HG03520 (cell line): ENCODE measurements around the gene ZNF143.
"Not testable (repeated sequence)": the region's sequence is repeated elsewhere in the genome, so short reads cannot be mapped to it uniquely, and the experiment has no call there.

Experiments
- ATAC-seq: cut with Tn5 transposase; IDR thresholded peaks from one replicate; pipeline ENCODE4 v1.9.1; 2021; ENCODE audit warnings: mild to moderate bottlenecking, moderate library complexity; ENCODE audit not compliant: unreplicated experiment

ZNF143 gene

DNA sequence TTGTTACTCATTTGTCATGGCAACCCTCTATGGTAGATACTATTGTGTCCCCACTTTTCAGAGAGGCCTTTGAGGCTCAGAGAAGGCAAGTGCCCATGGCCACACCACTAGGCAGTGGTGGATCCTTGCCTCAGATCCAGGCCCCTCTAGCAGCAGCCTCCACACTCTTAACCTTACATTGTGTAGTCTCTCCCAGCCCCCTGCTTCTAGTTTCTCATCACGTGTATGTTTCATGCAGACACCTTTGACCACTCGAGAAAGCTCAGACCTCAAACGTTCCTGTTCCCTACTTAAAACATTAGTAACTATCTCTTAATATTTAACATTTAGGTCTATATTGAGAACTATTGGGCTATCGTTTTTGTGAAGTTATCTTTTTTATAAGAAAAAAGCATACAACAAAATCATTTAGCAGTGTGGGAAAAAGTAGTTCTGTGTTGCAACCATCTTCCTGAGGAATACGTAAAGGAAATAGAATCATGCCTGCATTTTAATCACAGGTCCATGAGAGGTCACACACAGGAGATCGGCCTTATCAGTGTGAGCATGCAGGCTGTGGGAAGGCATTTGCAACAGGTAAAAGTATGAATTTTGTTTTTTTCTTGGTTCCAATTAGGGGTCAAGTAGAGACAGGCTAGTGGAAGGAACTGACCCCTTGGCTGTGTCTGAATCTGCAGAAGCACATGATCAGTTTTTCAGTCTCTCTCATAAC, 35.1 kb downstream of the ZNF143 start:
- ATAC-seq: no peak

DNA sequence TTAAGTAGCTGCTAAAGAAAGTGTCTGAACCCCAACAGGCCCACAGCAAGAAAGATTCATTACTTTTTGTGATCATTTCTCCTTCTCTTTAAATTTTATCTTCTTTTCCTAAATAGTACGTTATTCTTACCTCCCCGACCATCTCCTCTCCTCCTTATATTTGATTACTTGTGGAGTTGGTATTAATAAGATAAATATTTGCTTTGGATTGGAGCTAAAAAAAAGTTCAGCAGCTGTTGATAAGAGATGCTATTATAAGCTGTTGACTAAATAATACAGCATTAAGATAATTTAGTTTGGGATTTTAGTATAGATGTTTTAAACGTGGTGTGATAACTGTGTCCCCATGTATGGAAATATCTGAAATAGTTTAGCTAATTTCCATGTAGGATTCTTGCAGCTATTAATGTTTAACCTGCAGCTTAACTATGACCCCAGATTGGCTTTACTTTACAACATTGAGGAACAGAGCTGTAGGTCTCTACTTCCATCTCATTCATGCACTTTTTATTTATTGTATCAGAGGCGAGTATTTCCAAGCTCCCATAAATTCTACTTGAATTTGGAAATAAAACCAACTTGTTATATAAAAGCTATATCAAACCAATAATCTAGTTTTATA, 37.8 kb downstream of the ZNF143 start:
- ATAC-seq: no peak

DNA sequence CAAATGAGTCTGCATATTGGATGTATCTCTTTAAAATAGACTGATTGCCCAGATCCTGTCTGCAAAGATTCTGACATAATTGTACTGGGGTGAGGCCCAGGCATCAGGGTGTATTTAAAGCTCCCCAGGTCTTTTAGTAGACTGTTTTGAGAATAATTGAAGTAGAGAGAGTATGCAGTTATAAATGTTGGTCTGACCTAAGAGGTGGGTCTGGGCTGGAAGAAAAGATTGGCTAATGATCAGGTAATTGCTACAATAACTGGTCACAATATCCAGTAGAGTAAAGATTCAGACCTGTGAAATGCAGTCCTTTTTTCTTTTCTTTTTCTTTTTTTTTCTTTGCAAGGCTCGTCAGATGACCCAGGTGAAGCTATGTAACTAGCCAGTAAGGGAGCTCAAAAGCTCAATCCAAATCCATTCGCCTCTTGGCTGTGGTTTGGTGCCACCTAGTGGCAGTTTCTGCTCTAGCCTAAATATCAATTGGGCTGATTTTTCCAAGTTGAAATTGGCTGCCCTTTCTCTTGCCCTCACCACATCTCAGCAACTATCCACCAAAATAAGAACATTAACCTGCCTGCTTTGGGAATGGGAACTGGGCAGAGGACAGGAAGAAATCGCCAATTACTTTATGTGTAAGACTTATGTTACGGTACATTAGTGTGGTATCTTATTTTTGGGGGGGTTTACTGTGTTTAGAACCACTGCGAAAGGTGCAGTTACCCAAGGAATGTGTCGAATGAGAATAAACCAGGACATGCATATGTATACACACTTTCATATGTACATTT, 45.9 kb downstream of the ZNF143 start:
- no peak for ATAC-seq

DNA sequence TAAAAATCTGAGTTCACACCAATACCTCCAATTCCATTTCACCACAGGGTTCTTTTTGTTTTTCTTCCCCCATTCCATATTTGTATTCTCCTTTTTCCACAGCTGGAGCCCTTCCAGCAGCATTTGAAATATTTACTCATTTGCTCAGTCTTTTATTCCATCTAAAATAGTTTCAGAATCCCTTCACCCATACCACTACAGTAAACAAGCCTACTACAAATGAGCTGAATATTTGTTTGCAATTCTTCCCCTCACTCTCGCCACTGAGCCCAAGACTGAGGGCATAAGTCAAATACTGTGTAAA, 46.4 kb downstream of the ZNF143 start:
- ATAC-seq: no peak

DNA sequence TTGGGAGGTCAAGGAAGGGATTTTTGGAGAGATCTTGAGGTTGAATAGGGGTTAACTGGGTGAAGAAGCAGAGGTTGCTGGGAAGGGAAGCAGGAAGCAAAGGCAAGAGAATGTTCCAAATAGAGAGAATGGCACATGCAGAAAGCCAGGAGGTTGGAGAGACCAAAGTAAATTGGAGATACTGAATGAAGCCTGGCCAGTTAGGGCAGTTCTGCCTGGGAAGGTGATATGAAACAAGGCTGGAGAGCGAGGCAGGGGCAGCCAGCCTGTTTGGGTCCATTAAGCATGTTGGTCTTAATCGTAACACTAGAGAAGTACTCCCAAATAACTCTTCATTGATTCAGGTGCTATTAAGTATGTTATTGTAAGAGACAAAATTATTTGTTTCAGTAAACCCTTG, 48.2 kb downstream of the ZNF143 start:
- no peak for ATAC-seq

DNA sequence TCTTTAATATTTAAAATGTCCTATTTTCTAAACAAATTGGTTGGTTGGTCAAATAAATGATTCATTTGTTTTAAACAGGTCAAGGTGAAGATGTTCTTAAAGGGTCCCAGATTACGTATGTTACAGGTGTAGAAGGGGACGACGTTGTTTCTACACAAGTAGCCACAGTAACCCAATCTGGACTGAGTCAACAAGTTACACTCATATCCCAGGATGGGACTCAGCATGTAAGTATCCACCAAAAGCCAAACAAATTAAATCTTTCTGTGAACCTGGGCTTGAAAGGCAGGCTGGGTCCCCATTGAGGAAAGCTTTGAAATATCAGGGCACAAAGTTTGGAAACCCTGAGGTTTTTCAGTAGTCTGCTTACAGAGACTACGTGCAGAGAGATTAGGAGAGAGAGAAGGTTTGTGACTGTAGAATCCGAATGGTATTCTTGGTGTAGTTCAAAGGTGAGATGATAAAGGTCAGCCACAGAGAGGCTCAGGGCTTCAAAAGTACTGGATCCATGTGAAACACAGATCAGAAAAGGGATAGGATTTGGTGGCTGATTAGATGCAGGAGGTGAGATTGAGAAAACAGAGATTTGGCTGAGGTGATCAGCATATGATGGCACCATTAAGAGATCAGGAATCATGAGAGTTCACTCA, 51.7 kb downstream of the ZNF143 start:
- ATAC-seq: no peak

DNA sequence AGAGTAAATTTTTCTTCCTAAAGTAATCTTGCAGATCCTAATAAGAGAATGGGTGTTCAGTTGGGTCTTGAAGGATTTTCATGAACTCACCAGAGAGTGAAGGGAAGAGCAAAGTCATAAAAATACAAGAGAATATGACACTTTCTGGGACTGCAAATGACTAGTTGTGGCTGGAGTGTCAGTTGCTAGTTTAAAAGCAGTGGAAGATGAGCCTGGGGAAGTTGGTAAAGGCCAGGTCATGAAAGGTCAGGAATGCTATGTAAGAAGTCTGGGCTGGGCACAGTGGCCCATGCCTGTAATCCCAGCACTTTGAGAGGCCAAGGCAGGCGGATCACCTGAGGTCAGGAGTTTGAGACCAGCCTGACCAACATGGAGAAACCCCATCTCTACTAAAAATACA, 53.8 kb downstream of the ZNF143 start:
- not testable (repeated sequence) for ATAC-seq

DNA sequence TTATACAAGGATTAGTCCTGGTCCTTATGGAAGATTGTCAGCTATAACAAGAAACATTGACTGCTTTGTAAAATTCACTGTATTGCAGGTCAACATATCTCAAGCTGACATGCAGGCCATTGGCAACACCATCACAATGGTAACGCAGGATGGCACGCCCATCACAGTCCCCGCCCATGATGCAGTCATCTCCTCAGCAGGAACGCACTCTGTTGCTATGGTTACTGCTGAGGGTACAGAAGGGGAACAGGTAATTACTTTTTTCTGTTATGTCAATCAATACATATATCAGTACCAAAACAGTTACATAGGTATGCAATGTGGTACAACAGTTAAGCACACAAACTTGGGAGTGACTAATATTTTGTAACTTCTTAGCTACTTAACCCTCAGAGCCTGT, 55.3 kb downstream of the ZNF143 start:
- ATAC-seq: no peak

DNA sequence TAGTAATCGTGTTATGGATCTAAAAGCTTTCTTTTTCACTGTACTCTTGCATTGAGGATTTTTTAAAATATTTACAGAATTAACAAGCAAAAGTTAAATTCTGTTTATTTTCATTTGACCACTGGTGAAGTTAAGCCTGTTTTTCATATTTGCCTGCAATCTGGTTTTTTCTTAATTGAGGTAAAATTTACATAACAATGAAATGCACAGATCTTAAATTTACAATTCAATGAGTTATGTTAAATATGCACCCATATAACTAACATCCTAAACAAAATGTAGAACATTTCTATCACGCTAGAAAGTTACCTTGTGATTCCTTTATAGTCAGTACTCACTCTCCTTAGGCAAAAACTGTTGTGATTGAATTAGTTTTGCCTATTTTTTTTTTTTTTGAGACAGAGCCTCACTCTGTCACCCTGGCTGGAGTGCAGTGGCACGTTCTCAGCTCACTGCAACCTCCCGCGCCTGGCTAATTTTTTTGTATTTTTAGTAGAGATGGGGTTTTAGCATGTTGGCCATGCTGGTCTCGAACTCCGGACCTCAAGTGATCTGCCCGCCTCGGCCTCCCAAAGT, 58.1 kb downstream of the ZNF143 start:
- ATAC-seq: no peak

DNA sequence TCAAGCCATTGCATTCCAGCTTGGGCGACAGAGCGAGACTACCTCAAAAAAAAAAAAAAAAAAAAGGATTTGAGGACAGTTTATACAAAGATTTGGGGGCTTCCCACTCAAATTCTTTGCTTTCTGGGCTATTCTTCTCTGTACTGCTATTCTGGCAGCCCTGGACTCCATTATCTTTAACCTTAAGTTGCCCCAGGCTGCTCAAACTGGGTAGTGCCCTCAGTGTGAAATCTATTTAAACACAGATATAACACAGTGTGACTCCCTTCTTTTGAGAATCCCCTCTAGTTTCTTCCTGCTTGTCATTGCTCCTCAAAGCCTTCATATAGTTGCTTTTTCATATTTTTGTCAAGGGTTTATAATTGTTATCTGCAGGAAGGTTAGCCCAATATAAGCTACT, 63.2 kb downstream of the ZNF143 start:
- ATAC-seq: no peak

DNA sequence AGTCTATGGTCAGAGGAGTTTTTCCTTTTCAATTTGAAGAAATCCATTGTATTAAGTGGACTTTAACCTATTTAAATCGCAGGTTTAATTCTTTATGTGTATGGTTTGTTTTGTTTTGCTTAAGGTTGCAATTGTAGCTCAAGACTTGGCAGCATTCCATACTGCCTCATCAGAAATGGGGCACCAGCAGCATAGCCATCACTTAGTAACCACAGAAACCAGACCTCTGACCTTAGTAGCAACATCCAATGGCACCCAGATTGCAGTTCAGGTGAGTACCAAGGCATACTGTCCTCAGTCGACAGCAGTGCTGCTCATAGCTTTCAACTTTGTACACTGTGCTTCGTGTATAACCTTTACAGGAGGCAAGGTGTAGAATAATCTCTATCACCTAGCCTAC, 64.3 kb downstream of the ZNF143 start:
- ATAC-seq: no peak

DNA sequence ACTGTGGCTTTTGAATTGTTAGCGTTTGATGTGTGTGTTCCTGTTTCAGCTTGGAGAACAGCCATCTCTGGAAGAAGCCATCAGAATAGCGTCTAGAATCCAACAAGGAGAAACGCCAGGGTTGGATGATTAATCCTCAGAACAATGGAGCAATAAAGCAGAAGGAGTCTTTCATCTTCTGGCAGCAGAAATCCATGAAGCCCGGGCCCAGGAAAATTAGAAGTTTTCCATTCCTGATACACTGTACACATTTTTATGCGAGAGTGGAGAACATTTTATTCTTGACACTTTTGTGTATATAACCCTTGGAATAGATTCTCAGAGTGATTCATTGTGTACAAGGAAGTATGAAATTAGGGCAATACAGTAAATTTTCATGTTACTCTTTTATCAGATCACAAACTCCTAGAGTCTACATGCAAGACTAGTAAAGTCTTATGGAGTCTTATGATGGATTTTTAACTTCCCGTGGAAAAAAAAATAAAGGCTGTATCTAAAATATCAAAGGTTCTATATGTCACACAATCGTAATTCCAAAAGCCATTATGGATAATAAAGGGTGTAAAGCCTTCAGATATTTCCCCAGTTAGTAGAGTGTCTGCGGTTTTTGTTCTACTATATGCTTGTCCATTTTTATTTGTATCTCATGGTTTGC, 66.8 kb downstream of the ZNF143 start:
- no peak for ATAC-seq

DNA sequence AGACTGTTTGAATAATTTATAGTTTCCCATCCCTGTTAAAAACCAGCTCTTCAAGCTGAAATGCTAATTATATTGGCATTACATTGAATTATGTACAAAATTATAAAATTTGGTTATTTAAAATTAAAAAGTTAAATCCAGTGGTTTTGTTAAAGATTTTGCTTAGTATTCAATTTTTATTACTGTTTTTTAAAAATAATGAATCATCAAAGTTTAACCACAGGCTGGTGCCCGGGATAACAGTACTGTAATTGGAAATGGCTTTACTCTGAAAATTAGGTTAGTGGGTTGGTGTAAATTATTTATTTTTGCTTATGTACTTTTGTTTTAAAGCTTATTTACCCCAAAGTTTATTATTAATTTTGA, 67.3 kb downstream of the ZNF143 start:
- no peak for ATAC-seq

DNA sequence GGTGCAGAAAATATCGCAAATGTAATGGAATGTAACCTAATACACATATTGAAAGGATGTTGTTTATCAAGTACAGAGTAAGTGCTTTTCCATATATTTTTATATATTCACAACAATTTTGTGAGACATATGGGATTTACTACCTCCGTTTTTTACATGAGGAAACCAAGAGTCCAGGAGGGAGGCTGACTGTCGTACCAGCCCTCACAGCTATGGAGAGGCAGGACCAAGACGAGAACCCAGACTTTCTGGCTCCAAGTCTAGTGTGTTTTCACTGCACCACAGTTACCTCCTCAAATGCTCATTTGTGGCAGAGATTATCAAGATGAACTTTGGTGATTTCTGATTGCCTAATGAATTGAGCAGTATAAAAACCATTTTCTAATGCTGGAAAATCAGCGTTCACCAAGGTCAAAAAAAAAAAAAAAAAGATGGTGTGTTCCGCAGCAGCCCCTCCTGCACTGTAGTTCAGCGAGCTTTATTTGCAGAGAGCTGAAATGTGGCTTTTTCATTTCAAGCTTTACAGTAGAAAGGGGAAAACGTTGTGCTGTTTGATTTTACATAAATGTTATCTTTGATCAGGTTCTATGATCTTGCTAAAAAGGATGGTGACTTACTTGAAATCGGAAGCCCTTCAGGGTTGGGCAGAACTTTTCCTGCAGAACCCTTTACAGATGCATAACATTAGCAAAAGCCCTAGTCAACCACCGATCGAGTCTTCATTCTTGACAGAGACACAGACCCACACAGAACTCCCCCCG, 67.9 kb downstream of the ZNF143 start:
- ATAC-seq: no peak

DNA sequence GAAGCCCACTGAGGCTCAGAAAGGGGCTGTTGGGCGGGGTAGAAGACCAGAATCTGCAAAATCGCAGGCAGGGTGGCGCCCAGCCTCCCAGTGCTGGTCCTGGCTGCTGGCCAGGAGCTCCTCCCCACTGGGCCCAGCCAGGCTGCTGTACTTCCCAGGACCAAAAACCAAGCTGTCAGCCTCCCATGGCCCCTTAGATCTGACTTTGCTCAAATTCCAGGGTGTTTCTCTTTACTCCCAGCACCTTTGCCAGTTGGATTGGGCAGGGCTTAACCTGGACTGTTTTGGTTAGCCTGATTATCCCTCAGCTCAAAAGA, 68.5 kb downstream of the ZNF143 start:
- ATAC-seq: no peak

DNA sequence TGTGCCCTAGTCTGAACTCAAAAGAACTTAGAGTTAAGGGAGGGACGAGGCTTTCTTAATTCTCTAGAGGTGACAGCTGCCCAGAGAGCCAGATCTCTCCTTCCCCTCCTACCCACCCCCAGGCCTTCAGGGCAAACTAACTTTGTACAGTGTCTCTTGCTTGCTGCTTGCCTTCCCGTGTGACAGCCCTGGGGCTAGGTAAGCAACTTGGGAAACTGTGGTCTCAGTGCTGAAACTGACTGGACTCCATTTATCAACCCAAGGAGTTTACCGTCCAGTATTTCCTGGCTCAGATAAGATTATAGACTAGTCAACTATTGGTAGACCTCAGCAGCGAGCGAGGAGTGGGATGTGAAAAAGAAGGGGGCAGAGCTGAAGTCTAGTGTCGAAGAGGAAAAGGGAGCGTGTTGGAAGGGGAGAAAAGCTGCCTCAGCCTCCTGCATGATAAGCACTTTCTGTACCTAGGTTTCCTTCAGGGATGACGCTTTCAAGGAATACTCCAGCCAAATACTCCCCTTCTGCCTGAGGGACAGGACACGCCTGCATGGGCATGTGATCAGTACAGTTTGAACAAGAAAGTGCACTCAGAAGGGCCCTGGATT, 69.3 kb downstream of the ZNF143 start:
- ATAC-seq: no peak

DNA sequence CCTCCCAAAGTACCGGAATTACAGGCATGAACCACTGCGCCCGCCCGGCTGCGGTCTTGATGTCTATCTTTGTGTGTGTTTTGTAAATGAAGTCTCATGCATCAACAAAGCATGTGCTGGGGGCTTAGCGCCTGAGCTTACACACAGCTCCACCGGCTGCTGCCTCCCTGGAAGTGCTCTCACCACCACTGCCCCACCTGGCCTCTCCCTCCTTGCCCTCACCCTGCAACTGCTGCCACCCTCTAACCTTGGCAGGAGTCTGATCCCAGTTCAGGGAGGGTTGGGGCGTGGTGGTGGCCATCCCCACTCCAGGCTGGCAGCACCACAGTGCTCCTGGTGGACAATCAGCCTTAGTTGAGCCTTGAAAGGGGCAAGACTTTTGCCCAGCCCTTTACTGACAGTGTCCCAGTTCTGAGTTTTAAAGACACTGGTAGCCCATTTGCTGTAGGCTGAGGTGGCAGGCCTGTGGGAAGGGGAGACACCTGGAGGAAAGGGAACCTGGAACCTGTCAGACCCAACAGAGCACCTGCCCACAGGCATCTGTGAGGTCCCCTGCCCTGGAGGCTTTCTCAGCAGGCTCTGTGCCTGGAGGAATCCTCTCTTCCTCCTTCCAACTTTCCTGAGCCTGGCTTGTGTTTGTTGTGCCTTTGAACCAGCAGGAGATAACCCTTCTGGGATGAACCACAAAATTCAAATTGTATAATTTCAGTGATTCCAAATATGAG, 70.3 kb downstream of the ZNF143 start:
- no peak for ATAC-seq

DNA sequence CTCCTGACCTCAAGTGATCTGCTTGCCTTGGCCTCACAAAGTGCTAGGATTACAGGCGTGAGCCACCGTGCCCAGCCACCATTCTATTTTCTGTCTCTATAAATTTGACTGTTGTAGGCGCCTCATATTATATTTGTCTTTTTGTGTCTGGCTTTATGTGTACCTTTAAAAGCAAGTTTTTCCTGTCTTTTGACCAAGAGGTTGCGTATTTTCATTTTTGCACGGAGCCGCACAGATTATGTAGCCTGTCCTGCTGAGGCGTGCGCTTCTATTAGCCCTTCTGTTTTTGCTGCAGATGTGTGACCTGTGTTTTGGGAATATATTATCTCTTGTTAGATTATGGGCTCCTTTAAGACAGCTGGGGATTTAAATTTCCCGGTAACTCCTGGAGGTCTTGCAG, 72.2 kb downstream of the ZNF143 start:
- no peak for ATAC-seq

DNA sequence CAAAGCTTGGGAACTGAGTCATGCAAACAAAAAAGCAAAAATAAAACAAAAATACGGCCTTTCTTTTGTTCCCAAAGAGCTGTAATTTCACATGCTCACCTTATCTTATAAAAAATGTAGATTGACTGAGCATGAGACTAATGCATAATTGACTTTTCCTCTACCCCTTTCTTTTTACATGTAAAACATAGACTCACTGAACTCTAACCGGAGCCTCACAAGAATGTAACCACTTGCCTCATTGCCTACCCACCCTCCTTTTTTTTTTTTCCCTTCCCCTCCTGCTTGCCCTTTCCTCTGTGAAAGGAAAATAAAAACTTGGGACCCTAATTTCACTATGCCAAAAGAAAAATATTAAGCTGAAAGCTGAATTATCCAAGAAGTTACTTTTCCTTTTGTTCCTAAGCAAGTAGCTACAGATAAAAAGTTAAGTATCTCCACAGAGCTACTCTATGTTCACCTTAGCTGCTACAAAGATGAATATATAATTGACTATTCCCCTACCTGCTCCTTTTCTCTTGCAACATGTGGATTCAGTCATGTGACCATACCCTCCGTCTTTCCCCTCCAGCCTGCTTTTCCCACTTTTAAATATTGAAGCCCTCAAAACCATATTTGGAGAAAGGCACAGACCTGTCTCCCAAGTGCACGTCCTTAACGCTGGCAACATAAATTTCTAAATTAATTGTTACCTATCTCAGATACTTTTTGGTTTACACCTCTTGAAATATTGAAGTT, 73.1 kb downstream of the ZNF143 start:
- ATAC-seq: no peak
